M059J (cell line): ENCODE measurements around the gene LAMA2. TPM values are rescaled to one million over a fixed set of nuclear protein-coding genes. Genes with fewer than 3 reads are reported as not detected.

ENCODE experiments used
- DNase-seq: peaks from one replicate; pipeline ENCODE4 v3.0.0-alpha.2; 2012; ENCODE audit warnings: low read depth
- total RNA-seq: library from RNA; depleted of rRNA; stranded (reverse); fragments of >200 nt; shearing (Covaris generic); gene quantifications from 2 replicates; pipeline ENCODE4 v1.2.3, GENCODE V29; 2014

The LAMA2 gene
- total RNA-seq, 1 experiment from 2014 or later, result 3.8 TPM

- DNase-seq, result no peak
These were observed 477.1 kb downstream of the LAMA2 start for GRCh38 chr6:129359811-129360681.

DNA sequence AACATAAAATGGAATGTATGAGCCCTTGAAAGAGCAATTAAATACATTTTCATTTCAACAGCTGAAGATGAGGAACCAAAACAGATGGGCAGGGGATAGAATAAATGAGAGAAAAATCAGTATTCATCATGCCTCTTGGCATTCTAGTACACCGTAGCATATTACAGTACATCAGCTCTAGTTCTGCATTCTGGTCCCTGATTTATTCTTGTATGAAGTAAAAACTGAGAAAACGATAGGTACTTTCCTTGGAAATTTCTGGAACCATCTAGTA is 477.7 kb downstream of the LAMA2 start:
- DNase-seq, result no peak

DNA sequence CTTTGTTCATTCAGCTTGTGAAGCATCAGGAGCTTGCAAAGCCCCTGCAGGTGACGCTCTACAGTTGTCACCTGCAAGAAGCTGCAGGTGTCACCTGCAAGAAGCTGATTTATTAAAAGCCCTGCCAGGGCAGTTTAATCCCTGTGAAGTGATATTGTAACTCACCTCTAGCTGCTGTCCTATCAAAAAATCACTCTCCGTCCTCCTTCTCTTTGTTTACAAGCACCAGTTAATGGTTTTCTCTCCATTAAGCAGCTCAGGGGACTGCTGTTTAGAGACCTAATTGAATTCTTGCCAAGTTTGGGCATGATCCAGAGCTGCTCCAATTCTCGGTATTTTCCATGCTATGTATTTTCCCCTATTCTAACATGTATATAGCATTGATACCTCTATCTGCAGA is 481.1 kb downstream of the LAMA2 start:
- no peak for DNase-seq

GRCh38 chr6:129364767-129365166 is 481.8 kb downstream of the LAMA2 start:
- DNase-seq, result no peak

GRCh38 chr6:129368076-129368475 is 485.1 kb downstream of the LAMA2 start:
- DNase-seq, result no peak

- no peak for DNase-seq
These were observed 486.0 kb downstream of the LAMA2 start for GRCh38 chr6:129368970-129369369.

DNA sequence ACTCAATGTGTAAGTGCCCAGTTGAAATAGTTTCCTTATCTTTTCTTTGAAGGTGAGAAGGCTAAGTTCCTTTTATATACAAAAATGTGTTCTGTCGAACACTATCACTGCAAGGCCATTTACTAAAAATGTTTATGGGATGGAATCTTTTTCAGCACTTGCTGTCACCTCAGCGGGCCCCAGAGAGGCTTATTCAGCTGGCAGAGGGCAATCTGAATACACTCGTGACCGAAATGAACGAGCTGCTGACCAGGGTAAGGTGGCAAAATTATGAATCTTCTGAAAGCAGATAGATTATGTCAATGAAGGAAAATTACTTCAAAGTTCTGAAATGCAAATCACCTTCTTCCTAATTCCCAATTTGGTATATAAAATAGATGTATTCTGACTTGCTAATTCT is 486.8 kb downstream of the LAMA2 start:
- DNase-seq, result no peak

DNA sequence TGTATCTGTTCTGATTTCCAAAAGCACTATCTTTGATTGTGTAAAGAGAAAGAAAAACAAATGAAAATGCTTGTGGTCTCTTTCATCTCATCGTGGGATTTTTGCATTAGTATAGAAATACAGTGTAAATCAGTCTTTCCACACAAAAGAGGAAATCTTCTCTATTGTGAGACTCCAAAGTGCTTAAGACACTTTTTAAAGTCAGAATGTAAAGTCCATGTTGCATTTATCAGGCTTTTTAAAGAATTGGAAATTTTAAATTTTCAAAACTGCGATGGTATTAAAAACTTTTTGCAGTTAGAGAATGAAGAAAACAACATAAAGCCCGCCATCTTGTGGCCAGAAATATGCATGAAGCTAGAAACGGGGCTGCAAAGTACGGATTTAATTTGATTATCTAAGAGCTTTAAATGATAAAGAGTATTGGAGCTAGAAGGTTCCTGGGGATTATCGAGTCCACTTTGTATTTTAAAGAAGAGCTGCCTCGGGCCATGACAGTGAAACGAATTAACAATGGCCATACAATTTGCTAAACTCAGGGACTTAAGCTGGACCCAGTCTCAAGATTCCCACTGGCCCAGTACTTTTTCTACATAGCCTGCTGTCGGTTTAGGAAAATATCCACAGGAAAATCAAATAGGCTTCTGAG is 487.5 kb downstream of the LAMA2 start:
- DNase-seq, result peak; percentile 60

DNA sequence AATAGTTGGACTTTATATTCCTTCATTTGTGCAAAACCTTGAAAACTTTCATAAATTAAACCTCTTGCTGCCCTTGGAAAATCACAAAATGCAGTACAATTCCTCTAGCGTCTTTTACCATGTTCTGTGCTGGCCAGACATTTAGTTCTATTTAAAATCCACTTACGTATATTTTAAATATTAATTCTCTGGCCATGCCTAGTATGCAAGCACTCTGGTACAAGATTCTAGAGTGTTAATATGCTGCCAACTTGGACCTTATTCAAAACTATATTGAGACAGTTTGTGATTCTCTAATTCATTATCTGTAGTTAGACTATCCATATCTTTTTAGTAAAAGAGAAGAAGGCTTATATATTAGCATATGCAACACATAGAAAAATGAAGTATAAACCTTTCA is 498.9 kb downstream of the LAMA2 start:
- no peak for DNase-seq

GRCh38 chr6:129382916-129383315 is 500.0 kb downstream of the LAMA2 start:
- no peak for DNase-seq

GRCh38 chr6:129385117-129385516 is 502.2 kb downstream of the LAMA2 start:
- no peak for DNase-seq

DNA sequence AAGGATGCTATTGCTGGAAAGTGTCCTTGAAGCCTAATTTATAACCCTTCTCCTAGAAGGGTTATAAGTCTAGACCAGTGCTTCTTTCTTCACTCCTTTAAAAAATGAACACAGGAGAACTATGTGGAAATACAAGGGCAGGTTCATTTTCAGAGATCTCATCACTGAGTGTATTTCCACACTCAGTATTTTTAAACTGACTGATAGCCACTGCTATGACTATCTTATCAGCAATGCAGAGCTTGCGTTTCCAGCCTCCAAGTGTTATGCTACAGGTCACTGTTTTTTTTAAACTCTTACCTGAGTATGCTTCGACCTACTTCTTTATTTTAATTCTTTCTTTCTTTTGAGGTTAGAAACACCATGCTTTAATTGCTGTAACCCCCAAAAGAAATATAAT is 508.0 kb downstream of the LAMA2 start:
- DNase-seq, result no peak

DNA sequence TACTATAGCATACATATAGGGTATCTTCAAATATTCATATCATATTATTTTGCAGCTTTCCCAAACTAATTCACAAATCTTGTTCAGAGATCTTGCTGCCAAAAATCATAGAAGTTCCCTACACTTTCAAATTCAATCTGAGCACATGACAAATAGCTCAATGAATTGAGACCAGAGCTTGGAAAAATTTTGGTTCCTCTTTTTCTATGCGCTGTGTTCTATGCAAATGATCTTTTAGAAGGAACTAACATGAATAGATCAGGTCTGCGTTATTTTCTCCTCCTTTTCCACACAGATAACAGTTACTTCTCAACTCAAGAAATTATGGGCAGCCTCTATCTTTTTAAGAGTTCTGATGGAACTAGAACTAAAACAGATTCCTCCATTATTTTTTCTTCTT is 510.7 kb downstream of the LAMA2 start:
- no peak for DNase-seq

DNA sequence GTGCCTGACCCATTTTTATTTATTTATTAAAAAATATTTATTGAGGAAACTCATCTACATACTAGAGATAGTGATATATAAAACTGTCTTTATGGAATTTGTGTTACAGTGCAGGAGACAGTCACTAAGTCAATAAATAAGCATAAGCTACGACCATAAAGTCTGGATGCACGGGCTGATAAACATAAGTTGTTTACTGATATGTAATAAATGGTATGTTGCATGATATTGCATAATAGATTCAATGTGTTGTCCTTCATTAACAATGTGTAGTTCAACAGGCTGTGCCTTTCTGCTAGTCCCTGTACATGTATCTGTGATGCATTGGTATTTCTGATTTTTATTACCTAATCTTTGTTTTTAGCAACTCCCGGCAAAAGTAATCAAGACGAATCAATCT is 515.8 kb downstream of the LAMA2 start:
- no peak for DNase-seq

GRCh38 chr6:129402244-129402643 is 519.3 kb downstream of the LAMA2 start:
- DNase-seq, result peak; percentile 54

GRCh38 chr6:129411092-129411491 is 528.2 kb downstream of the LAMA2 start:
- no peak for DNase-seq

DNA sequence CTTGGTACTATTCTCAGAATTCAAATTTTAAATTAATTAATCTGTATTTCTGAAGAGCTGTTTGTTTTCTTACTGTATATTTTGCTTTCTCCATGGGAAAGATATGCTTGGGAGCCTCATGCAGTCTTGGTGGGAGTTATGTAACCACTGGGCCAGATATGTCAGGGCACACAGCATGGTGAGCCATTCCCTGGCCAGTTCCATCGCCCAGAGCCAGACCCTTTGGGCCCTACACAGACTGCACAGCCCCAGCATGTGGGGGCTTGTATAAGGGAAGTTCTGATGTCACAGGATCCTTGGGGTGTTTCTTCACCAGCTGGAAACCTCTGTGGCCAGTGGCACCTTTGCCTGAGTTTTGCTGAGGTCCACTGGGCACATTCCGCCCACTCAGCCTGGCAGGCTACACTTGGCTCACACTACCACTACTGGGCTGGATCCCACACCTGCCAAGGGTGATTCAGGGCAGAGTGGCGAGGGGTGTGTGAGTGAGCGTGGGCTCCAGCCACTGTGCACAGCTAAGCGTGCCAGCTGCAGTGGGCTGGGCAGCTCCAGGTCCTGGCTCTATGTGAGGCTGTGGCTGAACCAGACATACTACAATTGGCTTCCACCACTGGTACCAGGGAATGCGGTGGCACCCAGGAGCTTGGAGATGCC is 533.5 kb downstream of the LAMA2 start:
- DNase-seq, result no peak

DNA sequence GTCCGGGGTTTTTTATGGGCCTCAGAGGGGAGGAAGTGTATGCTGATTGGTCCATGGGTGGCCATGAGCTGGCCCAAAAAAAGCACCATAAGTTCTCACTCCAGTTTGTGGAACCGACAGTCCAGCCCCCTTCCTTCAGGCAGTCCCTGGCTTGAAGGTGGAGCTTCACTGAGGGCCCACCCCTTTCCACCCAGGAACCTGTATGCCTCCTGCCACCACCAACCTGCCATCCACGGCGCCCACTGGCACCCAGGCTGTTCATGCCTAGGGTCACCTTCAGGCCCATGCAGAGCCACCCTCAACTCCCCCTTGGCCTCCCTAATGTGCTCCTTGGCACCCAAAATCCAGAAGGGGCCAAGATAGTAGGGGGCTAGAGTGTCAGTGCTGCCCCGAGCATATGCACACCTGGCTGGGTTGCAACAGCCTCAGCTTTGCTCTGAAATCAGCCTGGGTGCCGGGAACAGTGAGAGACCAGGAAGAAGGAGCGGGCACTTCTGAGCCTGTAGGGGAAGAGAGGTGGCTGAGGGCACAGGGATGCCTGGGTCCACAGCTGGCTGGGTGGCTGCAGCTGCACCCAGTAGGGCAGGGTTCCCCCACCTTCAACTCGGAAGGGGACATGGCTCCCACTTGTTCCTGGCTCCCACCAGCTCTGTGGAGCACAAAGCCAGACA is 534.6 kb downstream of the LAMA2 start:
- no peak for DNase-seq

DNA sequence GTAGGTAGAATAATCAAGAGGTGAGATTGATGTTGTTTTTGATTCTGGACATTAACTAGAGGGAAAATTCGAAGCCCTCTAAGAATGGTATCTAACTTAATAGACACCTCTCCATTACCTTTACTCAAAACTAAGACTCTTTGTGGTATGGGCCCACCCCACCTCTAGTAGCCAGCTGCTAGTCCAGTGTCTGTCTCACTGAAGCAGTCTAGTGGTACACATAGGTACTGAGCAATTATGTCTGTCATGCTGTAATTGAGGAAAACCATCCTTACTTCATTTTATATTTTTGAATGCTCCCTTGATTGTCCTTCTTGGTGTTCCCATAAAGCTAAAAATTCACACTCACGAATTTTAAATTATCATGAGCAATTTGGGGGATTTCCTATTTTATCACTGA is 536.4 kb downstream of the LAMA2 start:
- no peak for DNase-seq

GRCh38 chr6:129426343-129426742 is 543.4 kb downstream of the LAMA2 start:
- DNase-seq, result no peak

DNA sequence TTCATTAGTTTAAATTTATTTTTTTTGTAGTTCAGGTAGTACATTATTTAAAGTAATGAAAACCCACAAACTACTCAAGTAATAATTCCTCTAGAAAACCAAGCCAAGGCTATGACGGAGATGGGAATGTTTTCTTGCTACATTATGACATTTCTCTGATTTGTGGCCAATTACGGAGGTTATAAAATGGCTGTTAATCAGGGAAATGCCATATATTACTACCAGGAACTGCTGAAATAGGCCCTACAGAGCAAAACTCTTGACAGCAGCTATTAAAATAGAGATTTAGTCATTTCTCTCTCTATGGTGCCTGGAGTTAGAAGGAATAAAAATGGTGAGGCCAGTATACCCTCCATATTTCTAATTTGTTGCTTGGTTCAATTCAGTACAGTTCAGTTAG is 547.0 kb downstream of the LAMA2 start:
- no peak for DNase-seq

DNA sequence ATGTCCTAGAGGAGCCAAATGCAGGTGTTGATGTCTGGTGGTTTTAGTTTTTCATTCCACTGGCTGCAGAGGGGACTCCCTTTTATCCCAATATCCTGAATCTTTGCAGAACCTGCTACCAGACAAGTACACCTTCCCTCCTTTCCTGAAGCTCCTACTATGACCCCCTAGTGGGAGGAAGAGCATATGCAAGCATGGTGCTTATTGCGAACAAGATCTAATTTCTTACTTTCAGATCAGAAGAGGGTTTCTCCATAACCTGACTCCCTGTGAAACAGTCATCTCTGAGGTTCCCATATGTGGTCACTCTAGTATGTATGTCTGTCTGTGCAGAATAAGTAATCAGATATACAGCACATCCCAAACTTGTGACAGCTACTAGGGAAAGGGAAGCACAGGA is 549.8 kb downstream of the LAMA2 start:
- peak; percentile 22 for DNase-seq

- DNase-seq, result no peak
These were observed 551.2 kb downstream of the LAMA2 start for GRCh38 chr6:129434091-129434490.
